ENCODE results near the gene TMEM145.
"Not testable (repeated sequence)": the region's sequence is repeated elsewhere in the genome, so short reads cannot be mapped to it uniquely, and the experiment has no call there.

TMEM145 gene

DNA sequence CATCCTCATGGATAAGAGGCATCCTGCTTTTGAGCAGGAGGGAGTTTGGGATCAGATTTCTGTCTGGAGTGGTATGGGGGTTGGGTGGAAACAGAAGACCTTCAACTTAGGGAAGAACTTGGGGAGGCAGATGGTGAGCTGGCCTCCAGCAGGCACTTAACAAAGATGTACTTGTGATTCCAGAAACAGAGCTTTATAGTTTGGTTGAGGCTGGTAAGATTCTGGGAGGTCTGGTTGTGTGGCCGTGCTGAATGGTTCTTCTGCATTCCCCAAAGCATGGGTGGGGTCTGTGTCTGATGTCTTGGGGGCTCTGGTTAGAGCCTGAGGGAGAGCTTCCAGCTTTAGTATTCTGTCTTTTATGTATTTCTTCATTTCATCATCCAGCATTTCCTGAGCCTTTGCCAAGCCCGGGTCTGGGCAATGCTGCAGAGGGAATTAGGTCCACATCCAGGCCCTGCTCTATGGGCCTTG, 17.2 kb downstream of the TMEM145 start:
- DNase-seq = no peak
- no peak overlapping the region for H3K9ac ChIP-seq (ENCODE audit: low read length)
- H3F3A ChIP-seq (ENCODE audit: insufficient read depth, low read length) = no peaks in the 10 kb centered on the region
- TF ChIP-seq, protein P1, sequence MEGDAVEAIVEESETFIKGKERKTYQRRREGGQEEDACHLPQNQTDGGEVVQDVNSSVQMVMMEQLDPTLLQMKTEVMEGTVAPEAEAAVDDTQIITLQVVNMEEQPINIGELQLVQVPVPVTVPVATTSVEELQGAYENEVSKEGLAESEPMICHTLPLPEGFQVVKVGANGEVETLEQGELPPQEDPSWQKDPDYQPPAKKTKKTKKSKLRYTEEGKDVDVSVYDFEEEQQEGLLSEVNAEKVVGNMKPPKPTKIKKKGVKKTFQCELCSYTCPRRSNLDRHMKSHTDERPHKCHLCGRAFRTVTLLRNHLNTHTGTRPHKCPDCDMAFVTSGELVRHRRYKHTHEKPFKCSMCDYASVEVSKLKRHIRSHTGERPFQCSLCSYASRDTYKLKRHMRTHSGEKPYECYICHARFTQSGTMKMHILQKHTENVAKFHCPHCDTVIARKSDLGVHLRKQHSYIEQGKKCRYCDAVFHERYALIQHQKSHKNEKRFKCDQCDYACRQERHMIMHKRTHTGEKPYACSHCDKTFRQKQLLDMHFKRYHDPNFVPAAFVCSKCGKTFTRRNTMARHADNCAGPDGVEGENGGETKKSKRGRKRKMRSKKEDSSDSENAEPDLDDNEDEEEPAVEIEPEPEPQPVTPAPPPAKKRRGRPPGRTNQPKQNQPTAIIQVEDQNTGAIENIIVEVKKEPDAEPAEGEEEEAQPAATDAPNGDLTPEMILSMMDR (IDR thresholded peaks at IDR 0.05; ENCODE audit: low read length) = no peak
- TF ChIP-seq EZH2phosphoT487 (IDR thresholded peaks at IDR 0.05; ENCODE audit: low read length) (no peak), EZH2 (optimal IDR thresholded peaks at IDR 0.05; ENCODE audit: low read depth, low read length) (no peak)
- H3K9me3 ChIP-seq (replicated peaks; ENCODE audit: insufficient read depth, low read length) = no peaks in the 10 kb centered on the region
- H3K4me2 ChIP-seq (ENCODE audit: low read depth, low read length) = no peak overlapping the region
- no peak overlapping the region for H2AFZ ChIP-seq (ENCODE audit: low read length)
- H3K4me1 ChIP-seq (ENCODE audit: low read length) = no peaks in the 10 kb centered on the region
- no peak overlapping the region for H3K27ac ChIP-seq (ENCODE audit: low read length)
- H4K20me1 ChIP-seq (ENCODE audit: insufficient read depth, low read length) = no peaks in the 10 kb centered on the region
- H3K36me3 ChIP-seq (replicated peaks; ENCODE audit: insufficient read depth, low read length) = no peaks in the 10 kb centered on the region
- peaks cover 20% of the 10 kb centered on the region for H3K79me2 ChIP-seq (ENCODE audit: low read length)
- no peaks in the 10 kb centered on the region for H3K27me3 ChIP-seq (replicated peaks; ENCODE audit: insufficient read depth, low read length)
- H3K9me2 ChIP-seq (replicated peaks; ENCODE audit: insufficient read depth, low read length) = no peaks in the 10 kb centered on the region
- no peak overlapping the region for H3K4me3 ChIP-seq (ENCODE audit: low read length)

DNA sequence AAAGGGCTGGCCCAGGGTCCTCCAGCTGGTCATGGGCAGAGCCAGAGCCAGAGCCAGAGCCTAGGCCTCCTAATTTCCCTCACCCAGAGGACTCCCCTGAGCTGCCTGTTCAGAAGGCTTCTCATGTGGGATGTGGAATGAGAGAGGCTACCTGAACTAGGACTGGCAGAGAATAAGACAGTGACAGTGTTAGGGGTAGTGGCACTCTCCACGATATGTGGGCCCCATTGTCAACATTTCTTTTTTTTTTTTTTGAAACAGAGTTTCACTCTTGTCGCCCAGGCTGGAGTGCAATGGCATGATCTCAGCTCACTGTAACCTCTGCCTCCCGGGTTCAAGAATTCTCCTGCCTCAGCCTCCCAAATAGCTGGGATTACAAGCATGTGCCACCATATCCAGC, 18.2 kb downstream of the TMEM145 start:
- H3K79me2 ChIP-seq (ENCODE audit: low read length) = peaks cover 12% of the 10 kb centered on the region
- H3K4me1 ChIP-seq (ENCODE audit: low read length); H3K4me2 ChIP-seq (ENCODE audit: low read depth, low read length): not testable (repeated sequence)

DNA sequence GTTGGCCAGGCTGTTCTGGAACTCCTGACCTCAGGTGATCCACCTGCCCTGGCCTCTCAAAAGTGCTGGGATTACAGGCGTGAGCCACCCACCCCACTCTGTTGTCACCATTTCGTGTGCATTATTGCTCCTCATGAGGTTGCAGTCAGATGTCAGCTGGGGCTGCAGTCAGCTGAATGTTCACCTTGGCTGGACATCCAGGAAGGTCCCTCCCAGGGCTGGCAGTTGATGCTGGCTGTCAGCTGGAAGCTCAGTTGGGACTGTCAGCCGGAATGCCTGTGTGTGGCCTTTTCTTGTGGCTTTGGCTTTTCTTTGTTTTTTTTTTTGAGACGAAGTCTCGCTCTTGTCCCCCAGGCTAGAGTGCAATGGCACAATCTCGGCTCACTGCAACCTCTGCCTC, 18.9 kb downstream of the TMEM145 start:
- DNase-seq = no peak
- Histone ChIP-seq H3K79me2 (ENCODE audit: low read length) (peaks cover 5% of the 10 kb centered on the region; the same call in 1 of the 2 replicates), H3K9me3 (replicated peaks; ENCODE audit: insufficient read depth, low read length) (no peaks in the 10 kb centered on the region), H3K36me3 (replicated peaks; ENCODE audit: insufficient read depth, low read length) (no peaks in the 10 kb centered on the region), H3K9ac (ENCODE audit: low read length) (no peak overlapping the region), H2AFZ (ENCODE audit: low read length) (no peak overlapping the region), H3K4me3 (ENCODE audit: low read length) (no peak overlapping the region), H3F3A (ENCODE audit: insufficient read depth, low read length) (no peaks in the 10 kb centered on the region), H3K27ac (ENCODE audit: low read length) (no peak overlapping the region), H3K4me2 (ENCODE audit: low read depth, low read length) (no peak overlapping the region), H3K27me3 (replicated peaks; ENCODE audit: insufficient read depth, low read length) (no peaks in the 10 kb centered on the region), H3K4me1 (ENCODE audit: low read length) (no peaks in the 10 kb centered on the region), H4K20me1 (ENCODE audit: insufficient read depth, low read length) (no peaks in the 10 kb centered on the region), H3K9me2 (replicated peaks; ENCODE audit: insufficient read depth, low read length) (no peaks in the 10 kb centered on the region)
- TF ChIP-seq, protein P1 (IDR thresholded peaks at IDR 0.05; ENCODE audit: low read length) = no peak
- no peak for TF ChIP-seq EZH2phosphoT487 (IDR thresholded peaks at IDR 0.05; ENCODE audit: low read length)
- TF ChIP-seq EZH2 (optimal IDR thresholded peaks at IDR 0.05; ENCODE audit: low read depth, low read length) = no peak

More for the DNA sequence above, 18.2 kb downstream of the TMEM145 start:
- not testable (repeated sequence) for H3K9ac ChIP-seq (ENCODE audit: low read length); H3F3A ChIP-seq (ENCODE audit: insufficient read depth, low read length); H3K27ac ChIP-seq (ENCODE audit: low read length); H3K4me3 ChIP-seq (ENCODE audit: low read length); H2AFZ ChIP-seq (ENCODE audit: low read length); H4K20me1 ChIP-seq (ENCODE audit: insufficient read depth, low read length); H3K36me3 ChIP-seq (replicated peaks; ENCODE audit: insufficient read depth, low read length); H3K9me3 ChIP-seq (replicated peaks; ENCODE audit: insufficient read depth, low read length); DNase-seq; H3K27me3 ChIP-seq (replicated peaks; ENCODE audit: insufficient read depth, low read length); H3K9me2 ChIP-seq (replicated peaks; ENCODE audit: insufficient read depth, low read length)

DNA sequence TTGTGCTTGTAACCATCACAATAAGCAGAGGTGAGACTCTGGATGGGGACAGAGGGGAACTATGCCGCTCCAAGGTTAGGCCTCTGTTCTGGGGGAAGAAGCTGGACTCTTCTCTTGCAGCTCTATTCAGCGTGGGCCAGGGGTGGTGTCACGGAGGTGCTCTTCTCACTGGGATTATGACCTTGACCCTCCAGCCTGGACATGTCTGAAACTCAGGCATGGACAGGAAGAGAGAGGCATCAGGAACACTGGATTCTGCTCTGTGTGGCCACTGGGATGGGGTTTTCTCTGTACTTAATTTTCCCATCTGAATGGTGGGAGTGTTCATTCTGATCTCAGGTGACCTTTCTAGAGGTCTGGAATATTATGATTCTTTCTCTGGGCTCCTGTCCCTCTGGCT, 19.9 kb downstream of the TMEM145 start:
- Histone ChIP-seq H3K36me3 (replicated peaks; ENCODE audit: insufficient read depth, low read length) (no peaks in the 10 kb centered on the region), H3F3A (ENCODE audit: insufficient read depth, low read length) (no peaks in the 10 kb centered on the region), H2AFZ (ENCODE audit: low read length) (no peak overlapping the region), H4K20me1 (ENCODE audit: insufficient read depth, low read length) (no peaks in the 10 kb centered on the region), H3K4me2 (ENCODE audit: low read depth, low read length) (no peak overlapping the region), H3K9me3 (replicated peaks; ENCODE audit: insufficient read depth, low read length) (no peaks in the 10 kb centered on the region), H3K9me2 (replicated peaks; ENCODE audit: insufficient read depth, low read length) (no peaks in the 10 kb centered on the region), H3K9ac (ENCODE audit: low read length) (no peak overlapping the region), H3K4me1 (ENCODE audit: low read length) (no peaks in the 10 kb centered on the region), H3K4me3 (ENCODE audit: low read length) (no peak overlapping the region), H3K27ac (ENCODE audit: low read length) (no peak overlapping the region), H3K79me2 (ENCODE audit: low read length) (no peaks in the 10 kb centered on the region), H3K27me3 (replicated peaks; ENCODE audit: insufficient read depth, low read length) (no peaks in the 10 kb centered on the region)
- DNase-seq = no peak
- no peak for TF ChIP-seq EZH2phosphoT487 (IDR thresholded peaks at IDR 0.05; ENCODE audit: low read length)
- TF ChIP-seq EZH2 (optimal IDR thresholded peaks at IDR 0.05; ENCODE audit: low read depth, low read length) = no peak
- TF ChIP-seq, protein P1 (IDR thresholded peaks at IDR 0.05; ENCODE audit: low read length) = no peak

Measured in MM.1S (cell line).